Sigmoid colon (tissue), 7 donors: ENCODE data around the gene CDC73. TPM values are rescaled to one million over a fixed set of nuclear protein-coding genes. Genes with fewer than 3 reads are reported as not detected.
"Not testable (repeated sequence)": the region's sequence is repeated elsewhere in the genome, so short reads cannot be mapped to it uniquely, and the experiment has no call there.

Experiments used
- DNase-seq: peaks from one replicate; pipeline ENCODE4 v3.0.0-alpha.2; 2019
- H3K27ac ChIP-seq, 4 donors: fragments of 200-600 bp; sonication (generic); one replicate each; pipeline ENCODE4 v1.5.1; 2016 to 2019; ENCODE audit warnings: mild to moderate bottlenecking in 1 of 4
- H3K27me3 ChIP-seq, 3 donors: fragments of 200-600 bp; sonication (generic); one replicate each; pipeline ENCODE4 v1.5.1; 2019; ENCODE audit warnings: mild to moderate bottlenecking in 1 of 3
- H3K36me3 ChIP-seq, 4 donors: fragments of 200-600 bp; sonication (generic); one replicate each; pipeline ENCODE4 v1.5.1; 2016 to 2019
- H3K4me1 ChIP-seq, 4 donors: fragments of 200-600 bp; sonication (generic); one replicate each; pipeline ENCODE4 v1.5.1; 2017 to 2019
- H3K4me3 ChIP-seq, 4 donors: fragments of 200-600 bp; sonication (generic); one replicate each; pipeline ENCODE4 v1.5.1; 2017 to 2019; ENCODE audit warnings: mild to moderate bottlenecking in 2 of 4, moderate library complexity in 1 of 4
- H3K9me3 ChIP-seq, 4 donors: fragments of 200-600 bp in 3 of 4; sonication (generic) in 3 of 4; one replicate each; pipeline versions ENCODE4 v1.5.1 to v1.6.1; 2013 to 2019
- EP300 ChIP-seq, 4 donors: sonication (generic); formaldehyde crosslinking; IDR thresholded peaks; one replicate each; pipeline ENCODE4 v1.6.1; 2017; ENCODE audit warnings: antibody characterized with exemption in 4 of 4
- POLR2A ChIP-seq, 2 donors: fragments of 450-650 bp; IDR thresholded peaks; one replicate each; pipeline ENCODE4 v1.6.1; 2016; ENCODE audit warnings: antibody characterized with exemption in 2 of 2, mild to moderate bottlenecking in 2 of 2, moderate library complexity in 2 of 2
- POLR2AphosphoS5 ChIP-seq, 4 donors: sonication (generic); formaldehyde crosslinking; IDR thresholded peaks; one replicate each; pipeline ENCODE4 v1.6.1; 2017; ENCODE audit warnings: antibody characterized with exemption in 4 of 4
- WGBS, 2 donors: extraction: QIAGEN DNeasy Blood & Tissue Kit; methylation state at CpG; one replicate each; pipeline ENCODE4 v1.1.7; 2013; 5-methylcytosine and 5-hydroxymethylcytosine counted together
- intact Hi-C: fragments of 100-400 bp; cut with DNase I; formaldehyde crosslinking; loops from one replicate; pipeline ENCODE4 v1.15.1; 2023
- polyA plus RNA-seq, 3 donors: library from polyadenylated mRNA; stranded (reverse); fragments of 200-250 nt; gene quantifications; one replicate each; pipeline ENCODE4 v1.2.3, GENCODE V29; 2013
- total RNA-seq, 4 donors: library from RNA; depleted of rRNA; stranded (reverse); fragments of >200 nt; gene quantifications; one replicate each; pipeline ENCODE4 v1.1.0, GENCODE V29; 2016
- TF ChIP-seq, protein P1 (sequence below), 4 experiments: fragments of 450-650 bp in 3 of 4; fragments of 200-600 bp in 1 of 4; IDR thresholded peaks; one replicate each; pipeline ENCODE4 v1.5.1; 2016 to 2019; ENCODE audit warnings: antibody characterized with exemption in 4 of 4, mild to moderate bottlenecking in 3 of 4, moderate library complexity in 2 of 4
- donor health status: healthy with polysubstance abuse.
- donor health status: Bipolar disorder and iron deficiency.
- donor health status: healthy.

Gene CDC73
- total and polyA plus RNA-seq, 7 donors: 13.2 to 72.4 (median 45.7) TPM

GRCh38 chr1:193184776-193185175 lies 62.9 kb downstream of the CDC73 start:
- H3K4me1 ChIP-seq: peaks cover 0 to 95% (median 55%) of the 10 kb centered on the region in 4 donors
- no peaks in the 10 kb centered on the region for H3K36me3 ChIP-seq
- intact Hi-C loops: loop anchor here (5.0 to 10.0 kb wide), 4 partner anchors 158 to 1110 kb away; no protein-coding TSS in a partner anchor
- H3K27me3 ChIP-seq: no peaks in the 10 kb centered on the region
- H3K9me3 ChIP-seq: no peaks in the 10 kb centered on the region
- peak overlapping the region; percentile 18 to 45 (median 38) for H3K4me3 ChIP-seq
- TF ChIP-seq, protein P1, sequence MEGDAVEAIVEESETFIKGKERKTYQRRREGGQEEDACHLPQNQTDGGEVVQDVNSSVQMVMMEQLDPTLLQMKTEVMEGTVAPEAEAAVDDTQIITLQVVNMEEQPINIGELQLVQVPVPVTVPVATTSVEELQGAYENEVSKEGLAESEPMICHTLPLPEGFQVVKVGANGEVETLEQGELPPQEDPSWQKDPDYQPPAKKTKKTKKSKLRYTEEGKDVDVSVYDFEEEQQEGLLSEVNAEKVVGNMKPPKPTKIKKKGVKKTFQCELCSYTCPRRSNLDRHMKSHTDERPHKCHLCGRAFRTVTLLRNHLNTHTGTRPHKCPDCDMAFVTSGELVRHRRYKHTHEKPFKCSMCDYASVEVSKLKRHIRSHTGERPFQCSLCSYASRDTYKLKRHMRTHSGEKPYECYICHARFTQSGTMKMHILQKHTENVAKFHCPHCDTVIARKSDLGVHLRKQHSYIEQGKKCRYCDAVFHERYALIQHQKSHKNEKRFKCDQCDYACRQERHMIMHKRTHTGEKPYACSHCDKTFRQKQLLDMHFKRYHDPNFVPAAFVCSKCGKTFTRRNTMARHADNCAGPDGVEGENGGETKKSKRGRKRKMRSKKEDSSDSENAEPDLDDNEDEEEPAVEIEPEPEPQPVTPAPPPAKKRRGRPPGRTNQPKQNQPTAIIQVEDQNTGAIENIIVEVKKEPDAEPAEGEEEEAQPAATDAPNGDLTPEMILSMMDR (IDR thresholded peaks at IDR 0.05): no peak
- TF ChIP-seq POLR2AphosphoS5 (IDR thresholded peaks at IDR 0.05) (no peak), POLR2A (IDR thresholded peaks at IDR 0.05) (no peak), EP300 (IDR thresholded peaks at IDR 0.05) (no peak)
- DNase-seq: no peak
- whole genome bisulfite sequencing, 2 donors: 72 to 83% methylated on average over 1 of the region's 1 CpG
- H3K27ac ChIP-seq: peak overlapping the region in 3 of 4 donors; percentile 70 to 73 (median 73)

DNA sequence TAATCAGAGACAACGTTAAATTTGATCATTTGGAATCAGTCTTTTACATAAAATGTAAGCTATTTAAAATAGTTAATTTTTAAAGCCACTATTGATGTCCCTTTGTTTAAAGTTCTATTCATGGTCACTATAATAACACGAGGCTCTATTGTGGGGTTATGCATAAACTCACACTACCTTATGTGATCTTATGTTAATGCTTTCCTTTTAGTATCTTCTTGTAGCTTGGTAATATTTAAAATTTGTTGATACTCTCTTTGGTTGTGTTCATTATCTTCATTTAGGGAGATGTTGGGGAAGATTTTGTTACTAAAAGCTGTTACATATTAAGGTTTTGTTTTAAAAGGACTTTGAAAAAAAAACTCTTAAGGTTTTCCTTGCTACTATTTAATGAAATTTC lies 63.4 kb downstream of the CDC73 start:
- no peaks in the 10 kb centered on the region for H3K27me3 ChIP-seq
- no peak for DNase-seq
- TF ChIP-seq POLR2AphosphoS5 (IDR thresholded peaks at IDR 0.05): no peak
- TF ChIP-seq EP300 (IDR thresholded peaks at IDR 0.05): no peak
- TF ChIP-seq, protein P1 (IDR thresholded peaks at IDR 0.05): no peak
- TF ChIP-seq POLR2A (IDR thresholded peaks at IDR 0.05): no peak
- H3K4me3 ChIP-seq: peak overlapping the region; percentile 18 to 45 (median 38)
- WGBS, 2 donors: 40 to 63% methylated on average over 2 of the region's 2 CpGs
- no peaks in the 10 kb centered on the region for H3K36me3 ChIP-seq
- peaks cover 0 to 97% (median 57%) of the 10 kb centered on the region in 4 donors for H3K4me1 ChIP-seq
- intact Hi-C loops: loop anchor here (5.0 to 10.0 kb wide), 4 partner anchors 157 to 1110 kb away; no protein-coding TSS in a partner anchor
- peak overlapping the region in 3 of 4 donors; percentile 70 to 73 (median 73) for H3K27ac ChIP-seq
- H3K9me3 ChIP-seq: no peaks in the 10 kb centered on the region

GRCh38 chr1:193185901-193186731 lies 64.3 kb downstream of the CDC73 start, which contains the start of gene B3GALT2:
TSS of gene B3GALT2 (minus strand) at chr1:193186613. CDS start at chr1:193181562, 5,051 bp downstream.
- intact Hi-C loops: loop anchor here (5.0 to 10.0 kb wide), 4 partner anchors 156 to 1109 kb away; no protein-coding TSS in a partner anchor
- H3K36me3 ChIP-seq: no peaks in the 10 kb centered on the region
- peak within 1 kb of the TSS; percentile 18 to 45 (median 38) for H3K4me3 ChIP-seq
- no peaks in the 10 kb centered on the region for H3K9me3 ChIP-seq
- H3K27me3 ChIP-seq: no peaks in the 10 kb centered on the region
- TF ChIP-seq EP300 (IDR thresholded peaks at IDR 0.05) (no peak), POLR2A (IDR thresholded peaks at IDR 0.05) (peak in 1 of 2 donors; percentile 29), POLR2AphosphoS5 (IDR thresholded peaks at IDR 0.05) (peak in 3 of 4 donors; percentile 28 to 64 (median 57))
- DNase-seq: peak; percentile 63
- H3K4me1 ChIP-seq: peaks cover 0 to 97% (median 57%) of the 10 kb centered on the region in 4 donors
- peak within 1 kb of the TSS; percentile 46 to 73 (median 72) for H3K27ac ChIP-seq
- 10 to 40% methylated on average over 13 of the region's 13 CpGs for WGBS, 2 donors

GRCh38 chr1:193187114-193187513 lies 65.3 kb downstream of the CDC73 start:
- H3K4me1 ChIP-seq: peaks cover 0 to 90% (median 48%) of the 10 kb centered on the region in 4 donors

GRCh38 chr1:193188915-193189314 lies 67.1 kb downstream of the CDC73 start:
- intact Hi-C loops: loop anchor here (5.0 to 10.0 kb wide), 4 partner anchors 153 to 1106 kb away; no protein-coding TSS in a partner anchor
- Histone ChIP-seq H3K27ac (peak overlapping the region in 3 of 4 donors; percentile 70 to 73 (median 73)), H3K4me1 (peaks cover 0 to 73% (median 43%) of the 10 kb centered on the region in 4 donors)
- not testable (repeated sequence) for H3K36me3 ChIP-seq, H3K27me3 ChIP-seq, DNase-seq, H3K9me3 ChIP-seq, H3K4me3 ChIP-seq
- 33 to 76% methylated on average over 7 of the region's 7 CpGs for WGBS, 2 donors

More at GRCh38 chr1:193187114-193187513, 65.3 kb downstream of the CDC73 start:
- Histone ChIP-seq H3K9me3 (no peaks in the 10 kb centered on the region), H3K27ac (peak overlapping the region; percentile 46 to 73 (median 72)), H3K4me3 (peak overlapping the region in 3 of 4 donors; percentile 31 to 45 (median 44)), H3K36me3 (no peaks in the 10 kb centered on the region), H3K27me3 (no peaks in the 10 kb centered on the region)
- intact Hi-C loops: loop anchor here (5.0 to 10.0 kb wide), 4 partner anchors 155 to 1108 kb away; no protein-coding TSS in a partner anchor
- WGBS, 2 donors: 72 to 81% methylated on average over 1 of the region's 1 CpG
- TF ChIP-seq POLR2A (IDR thresholded peaks at IDR 0.05) (no peak), EP300 (IDR thresholded peaks at IDR 0.05) (no peak), POLR2AphosphoS5 (IDR thresholded peaks at IDR 0.05) (no peak)
- TF ChIP-seq, protein P1 (IDR thresholded peaks at IDR 0.05): no peak
- no peak for DNase-seq
